RWPE1 (cell line): ENCODE results near the gene PELI2.

ENCODE experiments used
- CTCF ChIA-PET: fragments of 350-600 bp; sonication (Branson Sonifier 250); formaldehyde crosslinking; extraction: SDS; loops from one replicate; lab custom pipeline; 2021; lab: Yijun Ruan, JAX
- POLR2A ChIA-PET: fragments of 400-600 bp; formaldehyde crosslinking; extraction: SDS; loops from one replicate; lab custom pipeline; 2020; ENCODE audit warnings: antibody characterized with exemption; ENCODE audit not compliant: low non-redundant PET; lab: Yijun Ruan, JAX
- DNase-seq: peaks from one replicate; pipeline ENCODE4 v3.0.0; 2012; ENCODE audit warnings: low spot score
- H3K27ac ChIP-seq: fragments of 450-650 bp; 2 replicates; pipeline ENCODE4 v1.5.1; 2017
- CTCF ChIP-seq: fragments of 450-650 bp; conservative IDR thresholded peaks from 2 replicates; pipeline ENCODE4 v1.5.1; 2017; ENCODE audit warnings: low read depth, mild to moderate bottlenecking

PELI2 gene

GRCh38 chr14:56170028-56170427 lies 51.8 kb downstream of the PELI2 start:
- no peak overlapping the region for H3K27ac ChIP-seq
- ChIA-PET CTCF (no interaction called here), POLR2A (no interaction called here)
- TF ChIP-seq CTCF: no peak
- no peak for DNase-seq

DNA sequence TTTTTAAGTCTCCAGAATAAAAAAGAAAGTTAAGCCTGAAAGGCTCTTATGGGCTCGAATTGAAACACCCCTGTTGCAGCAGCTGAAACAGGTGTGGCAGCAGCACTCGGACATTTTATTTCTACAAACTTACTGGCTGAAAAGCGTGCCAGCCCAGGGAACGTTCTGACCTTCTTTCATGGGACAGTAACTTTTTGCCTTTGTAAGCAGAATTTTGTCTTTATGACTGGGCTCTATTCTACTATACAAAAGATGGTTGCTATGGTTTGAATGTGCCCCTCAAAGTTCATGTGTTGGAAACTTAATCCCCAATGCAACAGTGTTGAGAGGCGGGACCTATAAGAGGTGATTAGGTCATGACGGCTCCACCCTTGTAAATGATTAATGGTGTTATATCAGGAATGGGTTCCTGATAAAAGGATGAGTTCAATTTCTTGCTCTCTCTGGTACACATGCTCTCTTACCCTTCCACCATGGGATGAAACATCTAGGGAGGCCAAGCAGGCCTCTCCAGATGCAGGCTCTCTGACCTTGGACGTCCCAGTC lies 52.7 kb downstream of the PELI2 start:
- no peak for DNase-seq
- CTCF ChIA-PET: no interaction called here
- no peak for TF ChIP-seq CTCF
- POLR2A ChIA-PET: no interaction called here
- H3K27ac ChIP-seq: no peak overlapping the region

GRCh38 chr14:56172074-56172473 lies 53.9 kb downstream of the PELI2 start:
- no peak overlapping the region for H3K27ac ChIP-seq
- ChIA-PET POLR2A (no interaction called here), CTCF (no interaction called here)
- no peak for DNase-seq
- TF ChIP-seq CTCF: no peak

DNA sequence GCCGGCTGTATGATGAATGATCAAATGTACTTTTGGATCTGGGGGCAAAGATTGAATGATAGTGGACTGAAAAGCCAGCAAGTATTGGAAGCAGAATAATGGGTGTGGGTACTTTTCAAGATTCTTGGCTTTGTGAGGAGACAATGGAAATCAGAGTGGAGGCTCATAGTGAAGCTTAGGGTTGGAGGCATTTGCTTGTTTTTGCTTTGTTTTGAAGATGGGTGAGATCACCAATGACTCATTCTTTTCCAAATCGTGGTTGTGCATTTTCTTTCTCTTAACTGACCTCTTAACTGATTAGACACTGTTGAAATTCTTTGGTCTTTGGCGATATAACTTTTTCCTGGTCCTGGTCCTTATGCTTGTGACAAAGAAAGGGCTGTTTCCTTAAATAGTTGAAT lies 54.4 kb downstream of the PELI2 start:
- POLR2A ChIA-PET: no interaction called here
- peak; percentile 30 for DNase-seq
- CTCF ChIA-PET: no interaction called here
- no peak overlapping the region for H3K27ac ChIP-seq
- TF ChIP-seq CTCF: no peak

DNA sequence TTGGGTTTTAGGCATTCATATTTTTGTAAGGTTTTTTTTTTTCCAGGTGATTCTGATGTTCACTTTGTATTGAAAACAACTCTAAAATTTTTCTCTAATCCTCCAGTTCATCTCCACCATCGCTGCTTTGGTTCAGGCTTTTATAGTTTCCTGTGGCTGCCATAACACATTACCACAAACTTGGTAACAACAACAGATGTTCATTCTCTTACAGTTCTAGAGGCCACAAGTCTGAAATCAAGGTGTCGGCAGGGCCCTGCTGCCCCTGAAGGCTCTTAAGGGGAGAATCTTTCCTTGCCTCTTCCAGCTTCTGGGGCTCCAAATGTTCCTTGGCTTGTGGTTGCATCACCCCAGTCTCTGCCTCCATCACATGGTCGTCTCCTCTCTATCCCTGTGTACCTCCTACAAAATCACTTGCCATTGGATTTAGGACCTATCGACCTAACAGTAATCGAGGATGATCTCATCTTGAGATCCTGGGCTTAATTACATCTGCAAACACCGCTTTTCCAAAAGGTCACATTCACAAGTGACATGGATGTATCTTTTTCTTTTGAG lies 55.2 kb downstream of the PELI2 start:
- POLR2A ChIA-PET: no interaction called here

DNA sequence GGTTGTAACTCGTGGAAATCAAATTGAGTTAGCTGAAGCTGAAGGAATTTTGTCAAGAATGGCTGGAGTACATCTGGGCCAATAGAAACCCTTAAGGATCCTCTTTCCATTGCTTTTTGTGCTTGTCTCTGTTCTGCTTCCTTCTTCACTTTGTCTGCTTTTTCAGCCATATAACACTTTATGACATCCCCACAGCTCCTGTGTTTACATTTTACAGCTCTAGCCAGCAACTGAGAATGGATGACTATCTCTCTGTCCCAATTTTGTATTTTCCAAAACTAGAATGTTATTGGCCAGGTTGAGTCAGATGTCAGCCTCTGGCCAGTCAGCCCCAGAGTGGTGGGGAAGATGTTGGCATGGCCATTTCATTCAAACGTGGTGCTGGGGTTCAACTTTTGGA lies 57.6 kb downstream of the PELI2 start:
- ChIA-PET POLR2A (no interaction called here), CTCF (interaction anchor here (0.6 kb wide), 1 partner anchor 10 kb away, joined by 3 read pairs; no protein-coding TSS in a partner anchor)
- no peak overlapping the region for H3K27ac ChIP-seq
- no peak for TF ChIP-seq CTCF
- no peak for DNase-seq

More for the DNA sequence above, 55.2 kb downstream of the PELI2 start:
- TF ChIP-seq CTCF: no peak
- CTCF ChIA-PET: no interaction called here
- no peak for DNase-seq
- H3K27ac ChIP-seq: no peak overlapping the region

DNA sequence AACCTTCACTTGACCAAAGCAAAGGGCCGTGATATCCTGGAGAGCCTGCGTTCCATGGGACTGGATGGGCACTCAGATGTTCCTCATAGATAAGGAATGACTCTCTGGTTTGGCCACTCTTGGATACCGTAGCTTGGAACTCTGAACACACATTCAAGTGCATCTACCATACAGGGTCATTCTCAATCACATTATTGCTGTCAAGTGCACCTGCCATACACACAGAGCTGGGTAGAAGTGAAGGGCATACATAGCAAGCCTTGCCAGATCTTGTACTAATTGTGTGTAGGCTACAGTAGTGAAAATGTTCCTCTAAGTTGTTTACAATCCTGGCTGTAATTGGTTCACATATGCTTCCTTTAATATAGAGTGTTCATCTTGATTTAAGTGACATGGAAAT lies 58.3 kb downstream of the PELI2 start:
- H3K27ac ChIP-seq: no peak overlapping the region
- CTCF ChIA-PET: no interaction called here
- POLR2A ChIA-PET: no interaction called here
- TF ChIP-seq CTCF: no peak
- no peak for DNase-seq
